ENCODE measurements around the gene SF3B6. TPM values are rescaled to one million over a fixed set of nuclear protein-coding genes. Genes with fewer than 3 reads are reported as not detected.

Gene SF3B6
- total and polyA plus RNA-seq, 2 of the 4 experiments (the other 2 are of a cell fraction) = 143 to 191 TPM

DNA sequence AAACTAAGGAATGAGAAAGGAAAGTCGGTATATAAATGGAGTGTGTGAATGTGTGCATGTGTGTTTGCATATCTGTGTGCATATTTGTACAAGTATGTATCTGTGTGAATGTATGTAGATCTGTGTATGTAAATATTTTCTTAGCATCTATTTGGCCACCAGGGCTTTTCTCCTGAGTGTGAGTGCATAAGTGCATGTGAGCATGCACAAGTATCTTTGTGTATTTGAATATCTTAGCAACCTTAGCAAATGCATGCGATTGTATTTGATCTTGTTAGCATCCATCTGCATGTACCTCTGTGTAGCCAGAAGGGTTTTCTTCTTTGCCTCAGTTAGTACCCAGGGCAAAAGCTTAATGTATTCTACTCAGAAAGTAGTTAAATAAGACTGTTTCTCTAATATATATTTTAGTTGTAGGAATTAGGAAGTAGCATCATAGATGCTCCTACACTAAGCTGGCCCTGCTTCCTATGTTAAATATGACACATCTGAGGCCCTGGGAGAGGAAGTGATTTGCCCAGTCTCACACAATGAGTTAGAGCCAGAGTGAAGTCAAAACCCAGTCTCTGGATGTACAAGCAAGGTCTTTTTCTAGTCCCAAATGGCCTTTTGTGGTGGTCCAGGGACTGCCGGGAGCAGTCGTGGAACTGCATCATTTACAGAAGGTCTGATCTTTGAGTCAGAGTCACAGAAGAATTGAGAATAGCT lies 17.4 kb downstream of the SF3B6 start:
- Histone ChIP-seq H2AK5ac (ENCODE audit: low read depth, low read length) (no peak overlapping the region), H2BK5ac (ENCODE audit: low read depth, low read length, poor library complexity, severe bottlenecking) (no peak overlapping the region), H4K20me1 (ENCODE audit: insufficient read depth, low read length) (no peaks in the 10 kb centered on the region), H3K14ac (replicated peaks; ENCODE audit: low read depth, low read length) (no peak overlapping the region), H2BK120ac (ENCODE audit: low read depth, low read length) (no peak overlapping the region), H3K4ac (ENCODE audit: low read depth, low read length) (no peak overlapping the region), H2BK15ac (ENCODE audit: low read depth, low read length) (no peak overlapping the region), H3K23ac (ENCODE audit: low read depth, low read length) (no peak overlapping the region), H4K5ac (ENCODE audit: low read depth, low read length) (no peak overlapping the region), H3K27ac (ENCODE audit: insufficient read depth, low read length) (no peak overlapping the region), H3K9me3 (ENCODE audit: control insufficient read depth, insufficient read depth, low read length) (no peaks in the 10 kb centered on the region), H3K9me1 (ENCODE audit: insufficient read depth, low read length) (no peaks in the 10 kb centered on the region), H2AFZ (replicated peaks; ENCODE audit: low read length, poor library complexity) (no peak overlapping the region), H3K4me3 (ENCODE audit: insufficient read depth, low read depth, low read length) (no peak overlapping the region), H4K91ac (ENCODE audit: insufficient read depth, low read depth, low read length) (no peak overlapping the region), H3K9ac (ENCODE audit: low read depth, low read length) (no peak overlapping the region), H3K18ac (ENCODE audit: low read depth, low read length) (no peak overlapping the region), H4K8ac (ENCODE audit: low read depth in 2 of 2, low read length in 2 of 2) (no peak overlapping the region), H3K4me2 (ENCODE audit: low read depth, low read length) (no peak overlapping the region), H3K36me3 (ENCODE audit: control insufficient read depth, insufficient read depth, low read length) (no peaks in the 10 kb centered on the region; the same call in none of the 2 replicates), H3K79me1 (ENCODE audit: low read depth in 1 of 2, low read length in 2 of 2) (no peaks in the 10 kb centered on the region), H2BK20ac (ENCODE audit: low read depth, low read length) (no peak overlapping the region), H2AK9ac (replicated peaks; ENCODE audit: low read depth, low read length, poor library complexity) (peak overlapping the region; percentile 66), H3K56ac (ENCODE audit: extremely low read depth, insufficient read depth, low read length) (no peak overlapping the region), H3K27me3 (ENCODE audit: control insufficient read depth, insufficient read depth, low read length) (no peaks in the 10 kb centered on the region), H3K4me1 (ENCODE audit: control insufficient read depth, insufficient read depth, low read length) (no peaks in the 10 kb centered on the region)
- intact Hi-C loops (cut with micrococcal nuclease) = no loop called here
- DNase-seq (no peak), ATAC-seq (ENCODE audit: low read depth) (no peak)
- dilution Hi-C loops (cut with HindIII; ENCODE audit: low sequenced_read_pairs, unreplicated experiment) = no loop called here
- no TSS peak for BruUV-seq (replicated peaks)
- no peak for TF ChIP-seq RFX5 (IDR thresholded peaks at IDR 0.05; ENCODE audit: low read depth, low read length)
- no peak for TF ChIP-seq NFE2L2 (IDR thresholded peaks at IDR 0.05; ENCODE audit: low read depth, low read length)
- TF ChIP-seq MXI1 (IDR thresholded peaks at IDR 0.05; ENCODE audit: borderline replicate concordance, low read depth, low read length) = no peak
- no peak for TF ChIP-seq RCOR1 (IDR thresholded peaks at IDR 0.05; ENCODE audit: insufficient replicate concordance, low read length)
- TF ChIP-seq CHD1 (IDR thresholded peaks at IDR 0.05; ENCODE audit: low read depth, low read length) = no peak
- TF ChIP-seq MAZ (IDR thresholded peaks at IDR 0.05; ENCODE audit: borderline replicate concordance, low read depth, low read length) = no peak
- TF ChIP-seq BHLHE40 (IDR thresholded peaks at IDR 0.05; ENCODE audit: low read depth, low read length) = no peak
- no peak for TF ChIP-seq MAFK (IDR thresholded peaks at IDR 0.05; ENCODE audit: low read depth, low read length)
- TF ChIP-seq, protein P1, sequence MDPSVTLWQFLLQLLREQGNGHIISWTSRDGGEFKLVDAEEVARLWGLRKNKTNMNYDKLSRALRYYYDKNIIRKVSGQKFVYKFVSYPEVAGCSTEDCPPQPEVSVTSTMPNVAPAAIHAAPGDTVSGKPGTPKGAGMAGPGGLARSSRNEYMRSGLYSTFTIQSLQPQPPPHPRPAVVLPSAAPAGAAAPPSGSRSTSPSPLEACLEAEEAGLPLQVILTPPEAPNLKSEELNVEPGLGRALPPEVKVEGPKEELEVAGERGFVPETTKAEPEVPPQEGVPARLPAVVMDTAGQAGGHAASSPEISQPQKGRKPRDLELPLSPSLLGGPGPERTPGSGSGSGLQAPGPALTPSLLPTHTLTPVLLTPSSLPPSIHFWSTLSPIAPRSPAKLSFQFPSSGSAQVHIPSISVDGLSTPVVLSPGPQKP (IDR thresholded peaks at IDR 0.05; ENCODE audit: borderline replicate concordance, low read depth, low read length) = no peak
- ChIA-PET POLR2A (ENCODE audit: unreplicated experiment) (no interaction called here), CTCF (no interaction called here)
- in situ Hi-C loops (cut with MboI; ENCODE audit: low sequenced_read_pairs) = no loop called here
- 80% methylated on average over 1 of the region's 4 CpGs; no CpG with 5 or more reads in 1 of the 2 experiments for WGBS, 2 experiments (ENCODE audit: extremely low coverage in 2 of 2, insufficient read length in 1 of 2)
